ENCODE data around the gene ZBTB11. TPM values are rescaled to one million over a fixed set of nuclear protein-coding genes. Genes with fewer than 3 reads are reported as not detected.
"Not testable (repeated sequence)": the region's sequence is repeated elsewhere in the genome, so short reads cannot be mapped to it uniquely, and the experiment has no call there.

ZBTB11 gene
- total RNA-seq, 1 donor from 2014 or later, result 16.2 TPM

DNA sequence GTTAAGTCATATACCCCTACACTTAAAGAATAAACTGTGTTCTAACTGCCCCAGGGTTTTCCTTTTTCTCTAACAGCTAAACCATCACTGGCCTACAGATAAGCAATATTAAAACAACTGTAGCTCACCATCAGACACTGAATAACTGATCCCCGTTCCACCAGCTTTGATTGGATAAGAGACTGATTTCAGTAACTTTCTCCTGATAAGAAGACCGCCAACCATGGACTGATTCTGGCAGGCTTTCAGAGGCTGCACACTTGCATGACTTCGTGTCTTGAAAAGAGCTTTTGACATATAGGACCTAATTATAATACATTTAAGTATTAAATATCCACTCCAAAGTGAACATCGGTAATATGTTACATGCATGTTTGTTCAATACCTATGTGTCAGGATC is 32.2 kb upstream of the ZBTB11 start:
- no peak overlapping the region for H3K27ac ChIP-seq (ENCODE audit: low read depth, low read length)
- no peaks in the 10 kb centered on the region for H3K36me3 ChIP-seq (ENCODE audit: control insufficient read depth in 3 of 3, insufficient read depth in 3 of 3, low read length in 3 of 3)
- no peak overlapping the region for H3K9ac ChIP-seq (ENCODE audit: low read depth in 1 of 3, low read length in 3 of 3)
- no peak overlapping the region for H3K4me3 ChIP-seq (ENCODE audit: low read length in 3 of 3)
- no peaks in the 10 kb centered on the region for H3K9me3 ChIP-seq (ENCODE audit: control insufficient read depth in 3 of 3, low read length in 3 of 3)
- no peaks in the 10 kb centered on the region for H3K27me3 ChIP-seq (ENCODE audit: control insufficient read depth in 3 of 3, insufficient read depth in 3 of 3, low read length in 3 of 3)
- H3K4me1 ChIP-seq (ENCODE audit: control insufficient read depth in 3 of 3, insufficient read depth in 3 of 3, low read length in 3 of 3), result no peaks in the 10 kb centered on the region

DNA sequence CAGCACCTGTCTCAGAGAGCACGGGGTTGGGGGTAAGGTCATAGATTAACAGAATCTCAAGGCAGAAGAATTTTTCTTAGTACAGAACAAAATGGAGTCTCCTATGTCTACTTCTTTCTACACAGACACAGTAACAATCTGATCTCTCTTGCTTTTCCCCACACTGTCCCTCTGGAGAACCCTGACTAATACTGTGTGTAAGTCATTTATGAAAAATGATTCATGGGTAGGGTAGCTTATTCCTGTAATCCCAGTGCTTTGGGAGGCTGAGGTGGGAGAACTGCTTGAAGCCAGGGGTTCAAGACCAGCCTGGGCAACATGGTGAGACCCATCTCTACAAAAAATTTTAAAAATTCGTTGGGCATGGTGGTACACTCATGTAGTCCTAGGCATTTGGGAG is 27.7 kb upstream of the ZBTB11 start:
- not testable (repeated sequence) for H3K27ac ChIP-seq (ENCODE audit: low read depth, low read length); H3K36me3 ChIP-seq (ENCODE audit: control insufficient read depth in 3 of 3, insufficient read depth in 3 of 3, low read length in 3 of 3); H3K4me1 ChIP-seq (ENCODE audit: control insufficient read depth in 3 of 3, insufficient read depth in 3 of 3, low read length in 3 of 3); H3K9me3 ChIP-seq (ENCODE audit: control insufficient read depth in 3 of 3, low read length in 3 of 3); H3K27me3 ChIP-seq (ENCODE audit: control insufficient read depth in 3 of 3, insufficient read depth in 3 of 3, low read length in 3 of 3); H3K9ac ChIP-seq (ENCODE audit: low read depth in 1 of 3, low read length in 3 of 3); H3K4me3 ChIP-seq (ENCODE audit: low read length in 3 of 3)

DNA sequence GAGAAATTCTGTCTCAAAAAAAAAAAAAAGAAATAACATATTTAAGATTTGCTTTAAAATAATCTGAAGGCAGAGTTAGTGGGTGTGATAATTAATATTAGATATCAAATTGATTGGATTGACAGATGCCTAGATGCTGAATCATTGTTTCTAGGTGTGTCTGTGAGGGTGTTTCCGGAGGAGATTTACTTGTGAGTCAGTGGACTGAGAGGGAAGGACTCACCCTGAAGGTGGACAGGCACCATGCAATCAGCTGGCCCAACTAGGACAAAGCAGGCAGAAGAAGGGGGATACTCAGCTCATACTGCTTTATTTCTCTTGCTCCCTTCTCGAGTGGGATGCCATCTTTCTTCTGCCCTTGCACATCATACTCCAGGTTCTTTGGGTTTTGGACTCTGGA is 26.2 kb upstream of the ZBTB11 start:
- H3K36me3 ChIP-seq (ENCODE audit: control insufficient read depth in 3 of 3, insufficient read depth in 3 of 3, low read length in 3 of 3), result no peaks in the 10 kb centered on the region
- no peak overlapping the region for H3K27ac ChIP-seq (ENCODE audit: low read depth, low read length)
- no peaks in the 10 kb centered on the region for H3K9me3 ChIP-seq (ENCODE audit: control insufficient read depth in 3 of 3, low read length in 3 of 3)
- H3K27me3 ChIP-seq (ENCODE audit: control insufficient read depth in 3 of 3, insufficient read depth in 3 of 3, low read length in 3 of 3), result no peaks in the 10 kb centered on the region
- H3K4me1 ChIP-seq (ENCODE audit: control insufficient read depth in 3 of 3, insufficient read depth in 3 of 3, low read length in 3 of 3), result no peaks in the 10 kb centered on the region
- no peak overlapping the region for H3K4me3 ChIP-seq (ENCODE audit: low read length in 3 of 3)
- no peak overlapping the region for H3K9ac ChIP-seq (ENCODE audit: low read depth in 1 of 3, low read length in 3 of 3)

DNA sequence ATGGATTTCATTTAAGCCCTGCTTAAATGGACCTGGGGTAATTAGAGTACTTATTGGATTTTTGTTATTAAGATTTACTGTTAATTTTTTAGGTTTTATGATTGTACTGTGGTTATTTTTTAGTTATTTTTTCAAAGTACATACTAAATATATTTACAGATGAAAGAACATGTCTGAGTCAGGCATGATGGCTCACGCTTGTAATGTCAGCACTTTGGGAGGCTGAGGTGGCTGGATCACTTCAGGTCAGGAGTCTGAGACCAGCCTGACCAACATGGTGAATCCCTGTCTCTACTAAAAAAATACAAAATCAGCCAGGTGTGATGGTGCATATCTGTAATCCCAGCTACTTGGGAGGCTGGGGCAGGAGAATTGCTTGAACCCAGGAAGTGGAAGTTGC is 25.8 kb upstream of the ZBTB11 start:
- H3K9ac ChIP-seq (ENCODE audit: low read depth in 1 of 3, low read length in 3 of 3), result no peak overlapping the region
- no peak overlapping the region for H3K4me3 ChIP-seq (ENCODE audit: low read length in 3 of 3)
- no peaks in the 10 kb centered on the region for H3K4me1 ChIP-seq (ENCODE audit: control insufficient read depth in 3 of 3, insufficient read depth in 3 of 3, low read length in 3 of 3)
- no peaks in the 10 kb centered on the region for H3K36me3 ChIP-seq (ENCODE audit: control insufficient read depth in 3 of 3, insufficient read depth in 3 of 3, low read length in 3 of 3)
- H3K27ac ChIP-seq (ENCODE audit: low read depth, low read length), result no peak overlapping the region
- H3K27me3 ChIP-seq (ENCODE audit: control insufficient read depth in 3 of 3, insufficient read depth in 3 of 3, low read length in 3 of 3), result no peaks in the 10 kb centered on the region
- no peaks in the 10 kb centered on the region for H3K9me3 ChIP-seq (ENCODE audit: control insufficient read depth in 3 of 3, low read length in 3 of 3)

DNA sequence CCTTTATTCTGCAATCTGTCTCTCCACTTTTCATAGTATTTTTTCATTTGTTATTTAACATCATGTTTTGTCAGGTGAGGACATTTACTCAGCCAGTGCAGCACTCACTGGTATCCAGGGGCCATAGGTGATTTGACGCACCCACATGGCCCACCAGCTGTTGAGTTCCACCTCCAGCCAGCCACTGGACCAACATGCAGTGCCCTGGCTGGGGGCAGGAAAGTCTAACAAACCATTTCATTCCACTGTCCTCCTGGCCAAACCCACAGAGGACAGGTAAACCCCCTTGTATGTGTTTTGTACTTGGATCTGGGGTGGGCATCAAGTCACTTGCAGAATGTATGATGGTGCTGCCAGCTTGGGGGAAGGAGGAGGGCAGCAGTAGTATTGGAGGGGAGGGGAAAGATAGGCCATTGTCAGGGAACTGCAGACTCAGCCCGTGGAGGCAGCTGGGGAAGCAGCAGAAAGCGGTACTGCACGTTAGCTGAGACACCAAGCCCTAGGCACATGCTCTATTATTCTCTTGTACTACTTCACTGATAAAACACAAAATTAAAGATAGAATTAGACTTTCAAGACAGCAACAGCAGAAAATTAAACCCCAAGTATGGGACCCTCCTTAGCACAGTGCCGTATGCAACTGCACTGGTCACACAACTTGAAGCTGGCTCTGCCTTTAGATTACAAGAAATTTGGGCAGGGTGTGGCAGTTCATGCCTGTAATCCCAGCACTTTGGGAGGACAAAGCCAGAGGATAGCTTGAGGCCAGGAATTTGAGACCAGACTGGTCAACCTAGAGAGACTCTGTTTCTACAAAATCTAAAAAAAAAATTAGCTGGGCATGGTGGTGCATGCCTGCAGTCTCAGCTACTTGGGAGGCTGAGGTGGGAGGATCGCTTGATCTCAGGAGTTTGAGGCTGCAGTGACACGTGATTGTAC is 25.0 kb upstream of the ZBTB11 start:
- Histone ChIP-seq H3K9me3 (ENCODE audit: control insufficient read depth in 3 of 3, low read length in 3 of 3) (no peaks in the 10 kb centered on the region), H3K27me3 (ENCODE audit: control insufficient read depth in 3 of 3, insufficient read depth in 3 of 3, low read length in 3 of 3) (no peaks in the 10 kb centered on the region), H3K36me3 (ENCODE audit: control insufficient read depth in 3 of 3, insufficient read depth in 3 of 3, low read length in 3 of 3) (no peaks in the 10 kb centered on the region), H3K27ac (ENCODE audit: low read depth, low read length) (no peak overlapping the region), H3K9ac (ENCODE audit: low read depth in 1 of 3, low read length in 3 of 3) (no peak overlapping the region), H3K4me3 (ENCODE audit: low read length in 3 of 3) (no peak overlapping the region), H3K4me1 (ENCODE audit: control insufficient read depth in 3 of 3, insufficient read depth in 3 of 3, low read length in 3 of 3) (no peaks in the 10 kb centered on the region)

DNA sequence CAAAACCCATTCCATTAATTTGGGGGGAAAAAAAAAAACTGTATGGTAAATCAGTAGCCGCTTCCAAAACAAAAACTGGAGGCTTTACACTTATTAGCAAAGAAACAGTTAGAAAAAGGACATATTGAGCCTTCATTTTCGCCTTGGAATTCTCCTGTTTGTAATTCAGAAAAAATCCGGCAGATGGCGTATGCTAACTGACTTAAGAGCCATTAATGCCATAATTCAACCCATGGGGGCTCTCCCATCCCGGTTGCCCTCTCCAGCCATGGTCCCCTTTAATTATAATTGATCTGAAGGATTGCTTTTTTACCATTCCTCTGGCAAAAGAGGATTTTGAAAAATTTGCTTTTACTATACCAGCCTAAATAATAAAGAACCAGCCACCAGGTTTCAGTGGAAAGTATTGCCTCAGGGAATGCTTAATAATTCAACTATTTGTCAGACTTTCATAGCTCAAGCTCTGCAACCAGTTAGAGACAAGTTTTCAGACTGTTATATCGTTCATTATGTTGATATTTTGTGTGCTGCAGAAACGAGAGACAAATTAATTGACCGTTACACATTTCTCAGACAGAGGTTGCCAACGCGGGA is 18.9 kb upstream of the ZBTB11 start:
- Histone ChIP-seq H3K9me3 (ENCODE audit: control insufficient read depth in 3 of 3, low read length in 3 of 3) (no peaks in the 10 kb centered on the region), H3K27me3 (ENCODE audit: control insufficient read depth in 3 of 3, insufficient read depth in 3 of 3, low read length in 3 of 3) (no peaks in the 10 kb centered on the region), H3K9ac (ENCODE audit: low read depth in 1 of 3, low read length in 3 of 3) (no peak overlapping the region), H3K36me3 (ENCODE audit: control insufficient read depth in 3 of 3, insufficient read depth in 3 of 3, low read length in 3 of 3) (no peaks in the 10 kb centered on the region), H3K4me3 (ENCODE audit: low read length in 3 of 3) (no peak overlapping the region), H3K4me1 (ENCODE audit: control insufficient read depth in 3 of 3, insufficient read depth in 3 of 3, low read length in 3 of 3) (peaks cover 0 to 3% (median 0%) of the 10 kb centered on the region in 3 donors), H3K27ac (ENCODE audit: low read depth, low read length) (no peak overlapping the region)

DNA sequence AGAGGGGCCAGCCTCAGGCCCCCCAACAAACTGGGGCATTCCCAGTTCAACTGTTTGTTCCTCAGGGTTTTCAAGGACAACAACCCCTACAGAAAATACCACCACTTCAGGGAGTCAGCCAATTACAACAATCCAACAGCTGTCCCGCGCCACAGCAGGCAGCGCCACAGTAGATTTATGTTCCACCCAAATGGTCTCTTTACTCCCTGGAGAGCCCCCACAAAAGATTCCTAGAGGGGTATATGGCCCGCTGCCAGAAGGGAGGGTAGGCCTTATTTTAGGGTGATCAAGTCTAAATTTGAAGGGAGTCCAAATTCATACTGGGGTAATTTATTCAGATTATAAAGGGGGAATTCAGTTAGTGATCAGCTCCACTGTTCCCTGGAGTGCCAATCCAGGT is 17.9 kb upstream of the ZBTB11 start:
- H3K4me3 ChIP-seq (ENCODE audit: low read length in 3 of 3); H3K27ac ChIP-seq (ENCODE audit: low read depth, low read length); H3K36me3 ChIP-seq (ENCODE audit: control insufficient read depth in 3 of 3, insufficient read depth in 3 of 3, low read length in 3 of 3); H3K4me1 ChIP-seq (ENCODE audit: control insufficient read depth in 3 of 3, insufficient read depth in 3 of 3, low read length in 3 of 3); H3K9ac ChIP-seq (ENCODE audit: low read depth in 1 of 3, low read length in 3 of 3); H3K9me3 ChIP-seq (ENCODE audit: control insufficient read depth in 3 of 3, low read length in 3 of 3); H3K27me3 ChIP-seq (ENCODE audit: control insufficient read depth in 3 of 3, insufficient read depth in 3 of 3, low read length in 3 of 3): not testable (repeated sequence)

DNA sequence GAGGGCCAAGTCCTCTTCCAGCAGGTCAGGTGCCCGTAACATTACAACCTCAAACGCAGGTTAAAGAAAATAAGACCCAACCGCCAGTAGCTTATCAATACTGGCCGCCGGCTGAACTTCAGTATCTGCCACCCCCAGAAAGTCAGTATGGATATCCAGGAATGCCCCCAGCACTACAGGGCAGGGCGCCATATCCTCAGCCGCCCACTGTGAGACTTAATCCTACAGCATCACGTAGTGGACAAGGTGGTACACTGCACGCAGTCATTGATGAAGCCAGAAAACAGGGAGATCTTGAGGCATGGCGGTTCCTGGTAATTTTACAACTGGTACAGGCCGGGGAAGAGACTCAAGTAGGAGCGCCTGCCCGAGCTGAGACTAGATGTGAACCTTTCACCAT is 16.6 kb upstream of the ZBTB11 start:
- not testable (repeated sequence) for H3K36me3 ChIP-seq (ENCODE audit: control insufficient read depth in 3 of 3, insufficient read depth in 3 of 3, low read length in 3 of 3); H3K27ac ChIP-seq (ENCODE audit: low read depth, low read length); H3K4me1 ChIP-seq (ENCODE audit: control insufficient read depth in 3 of 3, insufficient read depth in 3 of 3, low read length in 3 of 3); H3K9ac ChIP-seq (ENCODE audit: low read depth in 1 of 3, low read length in 3 of 3); H3K9me3 ChIP-seq (ENCODE audit: control insufficient read depth in 3 of 3, low read length in 3 of 3); H3K4me3 ChIP-seq (ENCODE audit: low read length in 3 of 3); H3K27me3 ChIP-seq (ENCODE audit: control insufficient read depth in 3 of 3, insufficient read depth in 3 of 3, low read length in 3 of 3)

DNA sequence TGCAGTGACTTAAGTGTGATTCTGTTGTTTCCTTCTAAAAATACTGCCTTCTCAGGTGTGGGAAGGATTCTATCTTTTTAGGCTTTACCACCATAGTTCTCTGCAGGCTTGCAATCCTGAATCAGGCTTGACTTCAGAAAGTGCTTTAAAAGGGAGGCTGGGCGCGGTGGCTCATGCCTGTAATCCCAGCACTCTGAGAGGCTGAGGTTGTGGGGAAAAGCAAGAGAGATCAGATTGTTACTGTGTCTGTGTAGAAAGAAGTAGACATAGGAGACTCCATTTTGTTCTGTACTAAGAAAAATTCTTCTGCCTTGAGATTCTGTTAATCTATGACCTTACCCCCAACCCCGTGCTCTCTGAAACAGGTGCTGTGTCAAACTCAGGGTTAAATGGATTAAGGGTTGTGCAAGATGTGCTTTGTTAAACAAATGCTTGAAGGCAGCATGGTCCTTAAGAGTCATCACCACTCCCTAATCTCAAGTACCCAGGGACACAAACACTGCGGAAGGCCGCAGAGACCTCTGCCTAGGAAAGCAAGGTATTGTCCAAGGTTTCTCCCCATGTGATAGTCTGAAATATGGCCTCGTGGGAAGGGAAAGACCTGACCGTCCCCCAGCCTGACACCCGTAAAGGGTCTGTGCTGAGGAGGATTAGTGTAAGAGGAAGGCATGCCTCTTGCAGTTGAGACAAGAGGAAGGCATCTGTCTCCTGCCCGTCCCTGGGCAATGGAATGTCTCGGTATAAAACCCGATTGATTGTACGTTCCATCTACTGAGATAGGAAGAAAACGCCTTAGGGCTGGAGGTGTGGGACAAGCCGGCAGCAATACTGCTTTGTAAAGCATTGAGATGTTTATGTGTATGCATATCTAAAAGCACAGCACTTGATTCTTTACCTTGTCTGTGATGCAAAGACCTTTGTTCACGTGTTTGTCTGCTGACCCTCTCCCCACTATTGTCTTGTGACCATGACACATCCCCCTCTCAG is 15.0 kb upstream of the ZBTB11 start:
- not testable (repeated sequence) for H3K27me3 ChIP-seq (ENCODE audit: control insufficient read depth in 3 of 3, insufficient read depth in 3 of 3, low read length in 3 of 3); H3K9ac ChIP-seq (ENCODE audit: low read depth in 1 of 3, low read length in 3 of 3); H3K9me3 ChIP-seq (ENCODE audit: control insufficient read depth in 3 of 3, low read length in 3 of 3); H3K36me3 ChIP-seq (ENCODE audit: control insufficient read depth in 3 of 3, insufficient read depth in 3 of 3, low read length in 3 of 3); H3K4me1 ChIP-seq (ENCODE audit: control insufficient read depth in 3 of 3, insufficient read depth in 3 of 3, low read length in 3 of 3); H3K27ac ChIP-seq (ENCODE audit: low read depth, low read length); H3K4me3 ChIP-seq (ENCODE audit: low read length in 3 of 3)

DNA sequence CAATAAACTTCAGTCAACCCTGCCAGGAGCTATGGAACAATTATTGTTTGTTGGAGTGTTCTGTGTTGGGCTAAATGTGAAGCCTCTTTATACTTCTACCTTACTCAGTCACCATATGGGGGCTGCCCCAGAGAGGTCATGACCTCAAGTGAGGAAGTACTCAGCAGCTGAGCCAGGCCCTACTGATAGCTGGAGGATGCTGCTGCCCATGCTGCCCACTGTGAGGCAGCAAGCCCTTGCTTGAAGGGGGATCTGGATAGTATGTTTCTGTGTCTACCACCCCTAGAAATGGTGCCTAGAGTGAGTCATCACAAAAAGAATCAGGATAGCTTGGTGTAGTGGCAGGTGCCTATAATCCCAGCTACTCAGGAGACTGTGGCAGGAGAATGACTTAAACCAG is 14.0 kb upstream of the ZBTB11 start:
- Histone ChIP-seq H3K4me3 (ENCODE audit: low read length in 3 of 3) (no peak overlapping the region), H3K4me1 (ENCODE audit: control insufficient read depth in 3 of 3, insufficient read depth in 3 of 3, low read length in 3 of 3) (peaks cover 3 to 6% (median 5%) of the 10 kb centered on the region in 3 donors), H3K9me3 (ENCODE audit: control insufficient read depth in 3 of 3, low read length in 3 of 3) (no peaks in the 10 kb centered on the region), H3K27me3 (ENCODE audit: control insufficient read depth in 3 of 3, insufficient read depth in 3 of 3, low read length in 3 of 3) (no peaks in the 10 kb centered on the region), H3K9ac (ENCODE audit: low read depth in 1 of 3, low read length in 3 of 3) (no peak overlapping the region), H3K36me3 (ENCODE audit: control insufficient read depth in 3 of 3, insufficient read depth in 3 of 3, low read length in 3 of 3) (no peaks in the 10 kb centered on the region), H3K27ac (ENCODE audit: low read depth, low read length) (no peak overlapping the region)
